ENCODE results near the gene GPR37.

GPR37 gene

DNA sequence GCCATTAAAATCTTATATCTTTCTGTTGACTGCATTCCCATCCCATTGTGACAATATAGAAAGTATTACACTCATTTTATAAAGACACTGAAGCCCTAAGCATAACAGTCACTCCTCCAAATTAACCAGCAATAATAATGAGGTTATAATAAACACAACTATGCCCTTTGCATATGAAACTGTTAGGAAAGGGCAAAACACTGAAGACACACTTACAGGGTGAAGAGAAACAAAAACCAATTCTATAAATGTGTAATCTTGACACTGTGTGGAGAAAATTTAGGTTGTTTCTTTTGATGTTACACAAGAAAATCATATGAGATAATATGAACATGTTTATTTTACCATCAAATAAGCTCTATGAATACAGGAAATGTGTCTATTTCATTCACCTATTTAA, 14.0 kb upstream of the GPR37 start:
- no peak for DNase-seq

DNA sequence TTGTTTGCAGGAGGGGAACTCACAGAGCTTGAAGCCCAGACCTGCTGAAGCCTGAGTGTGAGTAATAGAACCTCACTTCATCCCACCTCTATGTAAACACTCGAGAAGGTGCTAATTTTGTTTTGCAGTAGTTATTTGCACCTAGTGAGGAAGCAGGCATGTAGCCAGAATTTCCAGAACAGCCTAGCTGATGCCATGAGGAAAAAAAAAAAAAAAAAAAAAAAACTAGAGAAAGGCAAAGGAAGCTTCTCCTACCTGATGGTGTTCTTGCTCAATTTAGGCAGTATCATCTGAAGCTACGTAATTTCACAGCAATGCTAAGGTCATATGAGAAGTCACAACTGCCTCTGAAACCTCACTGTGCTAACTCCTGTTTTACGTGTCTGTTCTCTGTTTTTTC, 13.6 kb upstream of the GPR37 start:
- DNase-seq: no peak

DNA sequence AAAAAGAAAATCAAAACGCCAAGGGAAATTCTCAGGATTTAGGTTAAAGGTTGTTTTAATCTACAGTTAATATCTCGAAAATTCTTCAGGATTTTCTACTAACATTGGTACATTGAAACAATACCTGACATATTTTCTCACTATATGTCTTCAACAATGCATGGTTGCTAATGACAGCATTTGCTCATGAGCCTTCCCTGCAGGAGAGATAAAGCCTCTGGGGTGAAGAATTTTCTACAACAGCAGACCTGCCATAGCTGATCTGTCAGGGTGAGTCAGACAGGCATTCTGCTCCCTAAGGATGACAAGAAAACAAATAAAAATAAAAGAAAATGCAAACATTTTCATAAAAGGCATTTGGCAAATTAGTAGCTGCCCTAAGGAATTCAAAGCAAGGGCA, 11.7 kb upstream of the GPR37 start:
- no peak for DNase-seq

DNA sequence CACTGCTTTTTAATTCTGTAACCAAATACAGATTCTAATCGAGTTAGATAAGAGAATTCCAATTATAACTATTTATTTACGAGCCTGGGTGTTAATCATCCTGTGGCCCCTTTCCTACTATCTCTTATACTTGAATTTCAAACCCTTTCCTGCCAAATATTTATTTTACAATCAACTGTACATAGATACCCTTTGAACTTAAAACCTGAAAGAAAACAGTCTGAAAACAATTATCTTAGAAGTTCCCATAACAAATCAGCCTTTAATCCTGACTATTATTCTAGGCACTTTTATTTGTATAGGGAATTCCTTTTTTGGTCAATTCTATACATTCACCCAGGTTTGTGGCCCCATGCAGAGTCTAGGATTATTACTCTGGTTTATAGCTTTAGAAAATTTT, 10.6 kb upstream of the GPR37 start:
- DNase-seq: no peak

DNA sequence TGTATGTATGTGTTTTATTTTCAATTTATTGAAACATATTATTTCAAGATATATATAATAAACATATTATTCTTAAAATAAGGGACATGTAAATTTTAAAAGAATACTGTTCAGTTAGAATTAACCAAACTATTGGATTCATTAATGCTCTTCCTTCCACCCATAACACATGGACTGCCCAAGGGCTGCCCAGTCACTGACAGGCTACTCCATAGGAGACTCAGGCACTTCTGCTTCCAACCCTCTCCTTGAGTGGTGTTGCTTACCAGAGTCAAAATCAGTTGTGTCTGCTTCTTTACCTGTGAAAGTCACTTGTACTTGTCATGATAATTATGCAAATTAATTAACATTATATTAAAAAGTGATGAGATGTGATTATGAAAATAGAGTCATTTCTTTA, 9.8 kb upstream of the GPR37 start:
- no peak for DNase-seq

DNA sequence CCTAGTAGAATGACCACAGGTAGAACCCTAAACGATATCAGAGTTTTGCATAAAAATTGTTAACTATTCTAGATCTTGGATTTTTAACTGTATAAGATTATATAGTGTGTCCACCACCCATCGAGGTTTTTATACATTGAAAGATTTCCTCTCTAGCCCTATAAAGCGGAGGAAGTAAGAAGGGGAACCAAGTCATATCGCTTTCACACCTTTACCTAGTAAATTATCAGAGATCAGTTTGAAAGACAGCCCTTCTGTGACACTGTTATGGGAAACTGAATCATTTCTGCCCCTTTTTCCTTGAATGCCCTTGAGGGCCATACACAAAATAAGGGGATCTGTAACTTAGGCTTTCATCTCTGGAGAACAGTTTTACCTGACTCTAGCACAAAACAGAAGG, 8.3 kb upstream of the GPR37 start:
- no peak for DNase-seq

DNA sequence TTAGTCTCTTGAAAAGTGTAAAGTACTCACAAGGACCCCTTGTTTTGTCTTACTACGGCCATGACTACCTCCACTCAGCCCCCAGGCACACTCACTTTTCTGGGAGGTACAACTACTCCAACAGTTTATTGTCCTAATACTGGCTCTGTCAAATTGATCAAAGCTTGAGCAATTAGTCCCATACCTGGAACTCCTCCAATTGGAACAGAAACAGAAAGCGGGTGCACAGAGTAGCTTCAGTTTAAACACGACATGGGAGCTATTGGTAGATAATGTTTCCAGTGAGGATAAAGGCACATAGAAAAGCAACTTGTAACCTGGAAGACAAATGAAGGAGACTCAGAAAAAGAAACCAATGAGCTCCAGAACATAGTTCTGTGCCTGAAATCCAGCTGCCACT, 7.7 kb upstream of the GPR37 start:
- no peak for DNase-seq

DNA sequence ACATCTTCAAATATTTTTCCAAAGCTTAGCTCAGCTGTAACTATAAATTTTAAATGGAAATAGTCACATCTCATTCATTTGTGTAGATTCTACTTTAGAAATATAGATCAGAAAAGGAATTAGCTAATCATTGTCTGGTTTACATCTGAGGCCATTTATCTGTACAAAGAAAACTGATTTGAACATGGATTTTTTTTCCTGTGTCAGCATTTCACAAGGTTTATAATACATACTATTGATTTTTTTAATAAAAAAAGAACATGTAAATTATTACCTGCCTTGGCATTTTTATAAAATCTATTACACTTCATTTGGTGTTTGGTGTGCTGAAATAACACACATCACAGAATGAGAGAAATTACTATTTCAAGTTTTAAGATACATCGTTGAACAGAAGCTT, 3.5 kb upstream of the GPR37 start:
- DNase-seq: no peak

DNA sequence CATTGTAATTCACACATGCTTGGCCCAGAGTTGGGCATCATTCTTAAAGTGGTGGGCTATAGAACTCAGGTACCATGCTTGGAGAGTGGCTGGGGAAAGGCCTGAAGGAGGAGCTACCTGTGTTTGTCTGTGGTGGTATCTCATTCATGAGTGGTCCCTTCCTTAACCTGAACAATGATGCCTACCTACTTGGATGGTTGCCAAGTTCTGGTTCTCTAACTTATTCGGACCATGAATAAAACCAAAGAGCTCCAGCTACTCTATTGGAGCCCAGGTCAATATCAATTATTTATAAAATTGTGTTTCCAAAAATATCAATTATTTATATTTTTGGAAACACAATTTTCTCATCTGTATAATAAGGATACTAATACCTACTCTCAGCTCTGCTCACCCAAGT, 2.9 kb upstream of the GPR37 start:
- DNase-seq: no peak

DNA sequence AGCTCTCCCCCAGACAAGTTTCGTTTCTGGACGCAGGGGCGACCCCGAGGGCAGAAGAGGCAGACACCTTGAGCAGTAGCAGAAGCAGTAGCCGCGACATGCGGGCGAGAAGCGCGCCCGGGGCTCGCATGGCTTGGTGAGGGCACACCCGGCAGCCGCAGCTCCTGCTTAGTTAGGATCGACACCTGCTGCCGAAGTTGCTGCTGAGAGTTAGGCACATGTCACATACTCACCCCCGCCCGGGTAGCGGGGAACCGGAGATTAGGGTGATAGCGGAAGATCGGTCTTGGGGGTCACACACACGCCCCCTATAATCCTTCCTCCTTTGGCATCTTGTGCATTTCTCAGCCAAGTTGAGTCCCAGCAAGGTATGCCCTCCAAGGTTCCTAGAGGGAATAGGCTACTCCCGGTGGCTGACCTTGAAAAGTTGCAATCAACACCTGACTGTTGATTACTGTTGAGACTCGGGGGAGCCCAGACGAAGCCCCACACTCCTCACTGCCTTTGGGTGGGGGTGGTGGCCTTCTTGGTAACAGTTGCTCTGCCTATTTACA, 668 bp downstream of the GPR37 start:
- DNase-seq: peak; percentile 35 to 75

DNA sequence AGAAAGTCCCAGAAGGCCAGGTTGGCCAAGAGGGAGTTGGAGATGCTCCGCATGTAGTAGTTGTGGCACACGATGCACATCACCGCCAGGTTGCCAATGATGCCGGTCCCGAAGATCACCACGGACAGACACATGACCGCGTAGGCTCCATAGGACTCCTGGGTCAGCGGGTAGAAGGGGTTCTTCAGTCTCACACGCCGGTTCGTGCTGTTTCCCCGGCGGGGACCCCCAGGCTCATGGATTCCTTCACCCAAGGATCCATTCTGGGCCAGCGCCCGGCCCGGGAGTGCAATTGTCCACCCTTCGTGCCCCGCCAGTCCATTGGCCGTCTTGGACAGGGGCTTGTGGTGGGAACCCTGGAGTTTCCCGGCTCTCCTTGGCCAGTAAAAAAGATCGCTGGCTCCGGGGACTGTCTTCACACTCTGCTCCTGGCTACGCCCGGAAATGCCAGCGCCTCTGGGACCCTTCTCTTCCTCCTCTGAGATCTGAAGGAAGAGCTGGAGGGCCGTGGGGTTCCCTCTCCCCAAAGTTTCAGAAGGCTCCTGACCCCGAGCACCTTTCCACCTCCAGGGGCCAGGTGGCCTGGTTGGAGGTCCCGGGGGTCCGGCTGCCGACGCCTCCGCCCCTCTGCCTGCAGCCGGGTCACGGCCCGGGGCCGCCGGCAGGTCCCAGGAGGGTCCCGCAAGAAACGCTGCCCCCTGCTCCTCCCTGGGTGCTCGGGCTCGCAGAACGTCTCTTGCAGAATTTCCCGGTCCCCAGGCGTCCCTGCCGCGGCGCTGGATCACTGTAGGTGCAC, 1.3 kb downstream of the GPR37 start:
- peak in 1 of 2 experiments; percentile 34 for DNase-seq

DNA sequence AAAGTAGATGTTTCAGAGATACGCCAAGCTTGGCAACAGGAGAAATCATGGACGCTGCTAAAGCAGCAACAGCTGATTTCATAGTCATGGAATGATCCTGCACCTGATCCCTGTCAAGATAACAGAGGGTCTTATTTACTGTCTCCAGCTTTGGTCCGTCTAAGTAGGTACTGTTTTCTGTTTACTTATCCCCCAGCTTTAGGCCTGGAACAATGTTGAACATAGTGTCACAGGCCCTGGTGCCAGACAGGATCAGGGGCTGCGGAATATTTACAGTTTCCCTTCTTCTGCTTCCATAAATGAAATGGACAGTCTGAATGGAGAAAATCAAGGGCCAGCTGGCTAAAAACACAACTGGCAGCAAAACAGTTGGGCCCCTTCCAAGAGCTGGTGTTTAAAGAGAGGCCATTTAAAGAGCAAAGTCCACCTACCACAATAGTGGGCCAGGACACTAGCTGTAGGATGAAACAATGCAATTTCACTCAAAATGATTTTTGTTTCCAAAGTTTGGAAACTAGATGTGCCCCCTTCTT, 2.9 kb downstream of the GPR37 start:
- DNase-seq: peak in 1 of 2 experiments; percentile 15

DNA sequence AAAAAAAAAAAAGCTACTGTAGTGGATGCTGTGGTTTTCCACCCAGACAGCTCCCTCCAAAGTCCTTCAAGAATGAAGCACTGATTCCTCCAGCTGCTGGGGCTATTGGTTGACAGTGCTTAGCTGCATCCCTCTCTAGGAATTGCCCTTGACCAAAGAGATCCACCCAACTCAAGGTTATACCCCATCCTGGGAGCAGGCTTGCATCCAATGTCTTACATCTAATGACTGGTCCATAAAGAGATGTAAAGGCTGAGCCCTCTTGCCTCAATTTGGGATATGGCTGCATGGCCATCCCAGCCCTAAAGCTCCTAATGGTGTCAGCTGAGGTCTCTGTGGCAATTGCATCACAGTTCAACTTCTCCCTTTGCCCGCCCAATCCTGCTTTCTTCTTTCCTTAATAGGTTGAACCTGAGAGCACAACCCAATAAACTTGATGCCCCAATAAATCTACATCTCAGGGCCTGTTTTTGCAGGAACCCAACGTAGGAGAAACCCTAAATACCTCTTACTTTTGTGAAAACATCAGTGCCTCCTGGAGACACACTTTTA, 4.4 kb downstream of the GPR37 start:
- DNase-seq: no peak

DNA sequence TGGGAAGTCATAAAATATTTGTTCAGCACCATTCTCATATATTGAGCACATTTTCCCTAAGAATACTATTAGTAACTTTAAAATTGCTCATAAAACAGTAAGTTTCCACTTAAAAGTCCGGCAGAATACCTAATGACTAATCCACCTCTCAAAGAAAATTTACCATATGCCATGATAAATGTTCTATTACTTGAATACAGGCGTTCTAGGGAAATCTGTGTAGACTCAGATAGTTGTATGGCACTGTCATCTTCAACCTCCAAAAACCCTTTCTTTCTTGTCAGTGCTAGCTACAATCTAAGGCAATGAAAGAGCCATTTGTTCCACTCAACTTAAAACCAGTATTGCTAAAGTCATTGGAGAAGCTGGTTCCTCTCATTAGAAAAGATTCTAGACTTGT, 7.3 kb downstream of the GPR37 start:
- DNase-seq: no peak

DNA sequence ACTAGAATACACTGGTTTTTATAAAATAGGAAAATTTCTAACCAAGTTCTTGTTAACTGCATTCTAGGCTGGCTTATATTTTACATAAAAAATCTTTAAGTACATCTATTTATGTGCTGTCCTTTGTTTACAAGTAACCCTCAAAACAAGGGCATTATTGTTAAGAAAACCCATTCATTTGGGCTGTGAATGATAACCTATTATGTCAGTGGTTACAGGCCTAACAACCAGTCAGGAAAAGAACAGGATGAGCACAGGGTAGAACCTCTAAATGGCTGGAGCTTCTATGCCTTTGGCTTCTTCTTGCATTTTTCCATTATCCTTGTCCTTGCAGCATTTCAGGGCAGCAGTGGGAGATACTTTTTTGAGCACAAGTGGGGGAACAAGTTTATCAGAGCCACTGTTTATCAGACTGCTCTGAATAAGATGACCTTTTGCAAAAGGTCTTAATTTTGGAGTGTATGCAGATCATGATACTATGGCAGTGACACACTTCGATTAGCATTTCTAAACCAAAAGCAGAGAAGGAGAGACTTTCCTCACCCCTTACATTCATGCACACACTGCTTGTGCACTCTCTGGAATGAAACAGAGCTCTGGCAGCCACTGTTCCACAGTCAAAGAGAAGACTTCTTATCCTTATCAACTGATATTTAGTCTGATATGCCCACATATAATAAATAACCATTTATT, 10.9 kb downstream of the GPR37 start:
- no peak for DNase-seq

DNA sequence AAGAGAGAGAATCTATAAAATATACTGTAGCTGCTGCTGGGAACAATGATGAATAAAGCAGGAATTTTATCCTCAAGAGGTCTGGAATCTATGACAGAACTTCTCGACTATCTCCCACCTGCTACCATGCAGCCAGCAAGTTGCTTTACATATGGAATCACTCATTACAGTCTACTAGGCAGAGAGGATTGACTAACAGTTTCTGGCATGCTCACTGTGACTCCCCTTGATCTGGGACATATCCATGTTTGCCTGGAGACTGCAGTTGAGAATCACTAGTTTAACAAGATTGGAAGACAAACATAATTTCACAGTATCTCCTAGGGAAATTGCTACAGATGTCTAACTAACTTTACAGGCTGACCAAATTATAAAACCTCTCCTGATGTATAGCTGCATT, 13.3 kb downstream of the GPR37 start:
- peak in 1 of 2 experiments; percentile 14 for DNase-seq

DNA sequence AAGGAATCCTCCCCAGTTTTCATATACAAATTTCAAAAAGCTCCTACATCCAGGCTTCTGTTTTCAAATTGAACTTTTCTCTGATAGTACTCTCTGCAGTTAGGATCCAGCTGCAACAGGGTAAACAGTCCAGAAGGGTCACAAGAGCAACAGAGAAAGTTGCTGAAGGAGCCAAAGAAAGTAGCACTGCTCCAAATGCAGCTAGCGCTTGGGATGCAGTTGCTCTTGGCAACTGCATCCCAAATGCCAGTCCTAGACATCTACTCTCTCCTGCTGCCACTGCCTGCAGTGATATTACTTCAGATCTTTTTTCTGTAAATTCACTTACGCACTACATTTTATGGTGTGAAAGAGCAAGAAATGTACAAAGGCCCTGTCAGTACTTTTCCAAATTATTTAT, 14.6 kb downstream of the GPR37 start:
- no peak for DNase-seq

DNA sequence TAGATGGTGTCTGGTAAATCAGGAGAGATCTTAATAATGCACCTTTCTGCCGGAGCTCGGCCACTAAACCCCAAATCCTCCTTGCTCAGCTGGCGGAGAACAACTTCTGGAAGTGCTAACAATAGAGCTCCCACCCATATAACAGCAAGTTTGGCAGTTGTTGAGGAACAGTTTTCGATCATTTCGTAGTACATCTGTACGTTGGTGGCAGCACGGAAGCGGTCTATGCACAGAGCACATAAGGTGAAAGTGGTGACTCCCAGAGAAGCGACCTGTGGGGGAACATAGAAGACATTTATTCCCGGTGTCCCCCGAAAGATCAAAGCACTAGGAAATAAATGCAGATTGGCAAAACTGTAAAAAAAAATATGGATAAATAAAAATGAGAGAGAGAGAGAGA, 18.5 kb downstream of the GPR37 start:
- DNase-seq: no peak

DNA sequence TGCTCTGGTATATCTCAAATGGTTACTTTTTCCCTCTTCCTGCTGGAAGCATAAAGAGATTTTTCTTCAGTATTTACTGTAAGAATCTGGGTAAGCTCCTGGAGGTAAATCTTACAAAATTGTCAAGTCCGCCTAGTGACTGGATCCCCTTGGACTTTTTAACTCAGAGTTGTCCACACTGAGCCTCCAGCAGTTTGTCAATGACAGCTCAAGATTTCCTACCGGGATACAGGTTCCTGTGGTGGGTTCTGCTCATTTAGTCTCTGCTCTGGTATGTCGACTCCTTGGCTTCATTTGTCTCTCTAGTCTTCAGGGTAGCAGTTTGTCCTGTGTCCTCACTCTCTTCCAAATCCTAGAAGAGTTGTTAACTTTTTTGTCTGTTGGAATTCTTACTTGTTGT, 27.0 kb downstream of the GPR37 start:
- no peak for DNase-seq

DNA sequence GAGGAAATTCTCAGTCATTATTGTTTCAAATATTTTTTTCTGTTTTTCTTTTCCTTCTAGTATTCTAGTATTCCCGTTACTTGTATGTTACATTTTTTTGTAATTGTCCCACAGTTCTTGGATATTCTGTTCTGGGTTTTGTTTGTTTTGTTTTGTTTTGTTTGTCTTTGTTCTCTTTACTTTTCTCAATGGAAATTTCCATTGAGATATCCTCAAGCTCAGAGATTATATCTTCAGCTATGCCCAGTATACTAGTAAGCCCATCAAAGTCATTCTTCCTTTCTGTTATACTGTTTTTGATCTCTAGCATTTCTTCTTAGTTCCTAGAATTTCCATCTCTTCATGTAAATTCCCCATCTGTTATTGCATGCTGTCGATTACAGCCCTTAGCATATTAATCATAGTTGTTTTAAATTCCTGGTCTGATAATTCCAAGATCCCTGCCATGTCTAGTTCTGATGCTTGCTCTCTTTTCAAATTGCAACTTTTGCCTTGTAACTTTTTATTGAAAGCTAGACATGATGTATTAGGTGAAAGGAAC, 27.8 kb downstream of the GPR37 start:
- no peak for DNase-seq

DNA sequence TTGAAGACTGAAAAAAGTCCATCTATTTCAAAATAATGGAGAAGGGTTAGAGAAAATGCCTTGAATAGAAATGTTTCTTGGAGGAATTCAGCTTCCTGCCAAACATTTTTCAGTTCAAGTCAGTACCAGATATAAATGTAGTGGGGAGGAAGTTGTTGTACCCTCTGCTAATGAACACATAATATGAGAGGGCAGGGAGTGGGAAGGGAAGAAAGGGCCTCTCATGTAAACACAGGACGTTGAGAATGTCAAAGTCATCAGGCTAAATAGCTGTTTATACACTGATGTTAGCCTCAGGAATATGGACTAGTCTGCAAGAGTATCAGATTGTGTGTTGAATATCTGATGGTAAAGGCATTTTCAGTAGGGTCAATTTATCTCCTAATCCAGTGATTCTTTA, 37.0 kb downstream of the GPR37 start:
- no peak for DNase-seq

DNA sequence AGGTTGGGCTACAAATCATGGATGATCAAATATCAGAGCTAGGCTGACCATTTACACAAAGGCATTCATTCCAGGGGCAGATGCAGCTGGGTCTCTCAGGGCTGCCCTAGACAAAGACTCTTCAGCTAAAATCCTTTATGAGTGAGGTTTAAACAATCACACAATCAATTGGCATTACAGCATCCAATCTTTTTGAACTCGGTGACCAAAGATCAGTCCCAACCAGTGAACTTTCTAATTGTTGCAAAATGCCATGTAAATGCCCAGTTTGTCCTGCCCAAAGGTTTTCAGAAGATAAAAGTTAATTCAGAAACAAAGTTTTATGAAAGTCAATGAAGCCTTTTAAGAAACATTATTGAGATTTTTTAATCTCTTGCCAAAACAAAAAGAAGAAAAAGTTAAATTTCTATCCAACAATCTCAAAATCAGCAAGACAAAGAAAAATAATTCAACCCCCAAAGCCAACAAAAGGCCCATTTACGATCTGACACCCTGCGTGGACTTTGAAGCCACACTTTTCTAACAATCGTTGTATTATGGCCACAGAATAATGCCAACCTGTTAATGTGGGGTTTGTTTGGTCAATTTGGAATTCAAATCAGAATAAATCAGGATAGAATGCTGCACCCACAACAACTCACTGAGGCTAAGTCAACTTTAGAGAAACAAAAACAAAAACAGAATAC, 40.9 kb downstream of the GPR37 start:
- peak in 1 of 2 experiments; percentile 4 for DNase-seq

DNA sequence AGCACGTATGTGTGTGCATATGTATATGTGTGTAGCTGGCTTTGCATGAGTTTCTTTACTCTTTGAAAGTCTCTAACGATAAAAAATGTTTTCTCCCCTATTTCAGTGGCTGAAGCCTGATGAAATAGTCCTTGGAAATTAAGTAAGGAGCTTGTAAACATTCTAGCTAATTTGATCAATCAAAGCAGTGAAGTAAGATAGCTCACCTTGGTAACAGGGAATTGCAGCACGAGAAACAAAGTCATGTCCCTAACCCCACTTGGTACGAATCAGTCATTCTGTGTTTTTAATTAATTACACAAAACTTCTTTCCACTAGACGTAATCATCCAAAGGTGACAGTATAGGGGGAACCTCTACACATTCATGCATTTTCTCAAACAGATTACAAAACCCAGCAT, 41.5 kb downstream of the GPR37 start:
- DNase-seq: no peak
